GM06990 (cell line): Measurements from ENCODE around the gene TNRC6C.

Experiments
- DNase-seq: peaks from one replicate; pipeline ENCODE4 v3.0.0-alpha.2; 2011; ENCODE audit not compliant: insufficient read length; ENCODE audit errors: extremely low read depth
- H3K27me3 ChIP-seq: replicated peaks from 2 replicates; pipeline ENCODE4 v1.6.0; 2011; ENCODE audit warnings: low read length; ENCODE audit not compliant: control insufficient read depth, insufficient read depth
- H3K36me3 ChIP-seq: 2 replicates; pipeline ENCODE4 v1.5.1; 2011; ENCODE audit warnings: low read length; ENCODE audit not compliant: control insufficient read depth, insufficient read depth
- H3K4me3 ChIP-seq: replicated peaks from 2 replicates; pipeline ENCODE4 v1.5.1; 2011; ENCODE audit warnings: low read depth, mild to moderate bottlenecking, control low read depth, low read length
- CTCF ChIP-seq: IDR thresholded peaks from 2 replicates; pipeline ENCODE4 v1.5.1; 2011; ENCODE audit warnings: low read length, control low read depth, mild to moderate bottlenecking, inconsistent platforms; ENCODE audit not compliant: insufficient read depth, poor library complexity, severe bottlenecking

Gene TNRC6C

GRCh38 chr17:78132084-78132676, 173.7 kb downstream of the TNRC6C start:
- peak; percentile 31 for TF ChIP-seq CTCF
- peaks cover 35% of the 10 kb centered on the region for H3K36me3 ChIP-seq
- peak overlapping the region; percentile 72 for H3K4me3 ChIP-seq
- peak; percentile 87 for DNase-seq
- no peaks in the 10 kb centered on the region for H3K27me3 ChIP-seq

- H3K4me3 ChIP-seq = peak overlapping the region; percentile 72
- no peak for TF ChIP-seq CTCF
Measured at GRCh38 chr17:78132767-78133178, 174.3 kb downstream of the TNRC6C start.

GRCh38 chr17:78133179-78133951, 174.9 kb downstream of the TNRC6C start:
- H3K4me3 ChIP-seq = peak overlapping the region; percentile 72
- no peak for DNase-seq
- H3K27me3 ChIP-seq = no peaks in the 10 kb centered on the region
- peaks cover 37% of the 10 kb centered on the region for H3K36me3 ChIP-seq
- TF ChIP-seq CTCF = no peak

More at GRCh38 chr17:78132767-78133178, 174.3 kb downstream of the TNRC6C start:
- no peak for DNase-seq
- Histone ChIP-seq H3K27me3 (no peaks in the 10 kb centered on the region), H3K36me3 (peaks cover 36% of the 10 kb centered on the region)

GRCh38 chr17:78133971-78134898, 175.7 kb downstream of the TNRC6C start:
- H3K36me3 ChIP-seq = peaks cover 37% of the 10 kb centered on the region
- H3K4me3 ChIP-seq = peak overlapping the region; percentile 72
- no peaks in the 10 kb centered on the region for H3K27me3 ChIP-seq
- peak; percentile 81 for DNase-seq
- peak; percentile 77 for TF ChIP-seq CTCF

- Histone ChIP-seq H3K4me3 (no peak overlapping the region), H3K27me3 (no peaks in the 10 kb centered on the region), H3K36me3 (peaks cover 37% of the 10 kb centered on the region)
- no peak for TF ChIP-seq CTCF
- DNase-seq = no peak
Measured at GRCh38 chr17:78134899-78135385, 176.4 kb downstream of the TNRC6C start.
